Lower leg skin (tissue), 3 donors: ENCODE data around the gene KLF6.

ENCODE experiments used
- CTCF ChIP-seq, 3 donors: fragments of 450-650 bp; IDR thresholded peaks; one replicate each; pipeline ENCODE4 v1.5.1; 2016; ENCODE audit warnings: antibody characterized with exemption in 3 of 3, mild to moderate bottlenecking in 3 of 3, moderate library complexity in 2 of 3
- POLR2A ChIP-seq, 2 donors: fragments of 450-650 bp; IDR thresholded peaks; one replicate each; pipeline ENCODE4 v1.6.1; 2016 to 2017; ENCODE audit warnings: antibody characterized with exemption in 2 of 2, mild to moderate bottlenecking in 1 of 2, moderate library complexity in 1 of 2

- TF ChIP-seq CTCF (IDR thresholded peaks at IDR 0.05) = no peak
- TF ChIP-seq POLR2A (IDR thresholded peaks at IDR 0.05) = no peak
Observed at GRCh38 chr10:3814838-3815220, 29.8 kb upstream of the KLF6 start.
